HG03097 (cell line): Measurements from ENCODE around the gene SCAMP3.
"Not testable (repeated sequence)": the region's sequence is repeated elsewhere in the genome, so short reads cannot be mapped to it uniquely, and the experiment has no call there.

Experiments
- ATAC-seq: cut with Tn5 transposase; IDR thresholded peaks from one replicate; pipeline ENCODE4 v1.9.1; 2021; ENCODE audit not compliant: unreplicated experiment, low FRiP score

Gene SCAMP3

DNA sequence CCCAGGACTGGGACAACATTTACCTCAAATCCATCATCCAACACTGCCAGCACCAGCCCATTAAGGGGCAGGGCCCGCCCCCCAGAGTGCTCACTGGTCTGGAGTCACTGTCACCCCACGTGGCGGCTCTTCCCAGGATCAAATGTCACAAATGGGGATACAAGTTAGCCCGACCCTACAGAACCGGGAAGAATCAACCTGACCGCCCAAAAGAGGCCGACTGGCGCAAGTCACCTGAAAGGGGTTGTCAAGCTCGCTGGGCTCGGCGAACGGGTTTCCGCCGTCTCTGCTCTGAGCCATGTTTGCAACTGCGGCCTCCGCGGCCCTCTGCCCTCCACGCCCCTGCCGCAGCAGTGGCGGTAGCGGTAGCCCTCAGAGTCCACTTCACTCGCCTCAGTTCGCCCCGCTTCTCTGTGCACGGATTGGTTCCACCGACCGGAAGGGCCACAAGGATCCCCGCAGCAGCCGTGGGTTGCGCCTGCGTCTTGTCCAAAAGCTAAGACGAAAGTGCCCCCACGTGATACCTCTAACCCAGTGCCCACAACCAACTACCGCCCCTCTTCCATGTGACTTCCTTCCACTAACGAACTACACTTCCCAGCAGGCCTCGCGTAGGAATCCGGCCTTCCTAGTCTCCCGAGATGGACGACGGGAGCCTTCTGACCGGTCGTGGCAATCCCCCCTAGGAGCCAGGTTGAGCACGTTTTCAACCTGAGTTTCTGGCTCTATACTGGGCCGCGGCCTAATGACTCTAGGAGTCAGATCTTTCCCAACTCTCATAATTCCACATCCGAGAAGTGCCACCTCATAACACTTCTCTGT is at the start of gene SCAMP3:
Gene SCAMP3, minus strand, starts transcription at position 509 of the 822 bp plus-strand sequence. Its CDS starts 209 bp downstream, at position 300.
- peak; percentile 80 for ATAC-seq

DNA sequence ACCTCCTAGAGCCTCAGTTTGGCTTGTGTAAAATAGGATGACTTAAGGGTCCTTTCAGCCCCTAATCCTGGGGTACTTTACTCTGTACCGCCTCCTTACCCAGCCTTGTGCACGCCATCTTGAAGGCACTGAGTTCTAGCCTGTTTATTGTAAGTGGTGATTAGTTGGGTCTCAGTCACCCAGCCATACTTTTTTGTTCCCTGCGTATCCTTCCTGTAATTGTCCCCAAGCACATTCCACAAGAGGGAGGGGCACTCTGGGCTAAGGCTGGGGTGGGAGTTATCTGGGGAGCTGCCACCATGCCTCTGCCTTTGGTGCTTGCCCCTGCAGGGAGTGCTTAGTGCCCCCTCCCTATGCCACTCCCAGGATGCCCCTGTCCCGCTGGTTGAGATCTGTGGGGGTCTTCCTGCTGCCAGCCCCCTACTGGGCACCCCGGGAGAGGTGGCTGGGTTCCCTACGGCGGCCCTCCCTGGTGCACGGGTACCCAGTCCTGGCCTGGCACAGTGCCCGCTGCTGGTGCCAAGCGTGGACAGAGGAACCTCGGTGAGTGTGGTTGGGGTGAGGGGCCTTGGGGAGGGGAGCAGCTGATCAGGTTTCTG is 47.4 kb upstream of the SCAMP3 start:
- no peak for ATAC-seq

DNA sequence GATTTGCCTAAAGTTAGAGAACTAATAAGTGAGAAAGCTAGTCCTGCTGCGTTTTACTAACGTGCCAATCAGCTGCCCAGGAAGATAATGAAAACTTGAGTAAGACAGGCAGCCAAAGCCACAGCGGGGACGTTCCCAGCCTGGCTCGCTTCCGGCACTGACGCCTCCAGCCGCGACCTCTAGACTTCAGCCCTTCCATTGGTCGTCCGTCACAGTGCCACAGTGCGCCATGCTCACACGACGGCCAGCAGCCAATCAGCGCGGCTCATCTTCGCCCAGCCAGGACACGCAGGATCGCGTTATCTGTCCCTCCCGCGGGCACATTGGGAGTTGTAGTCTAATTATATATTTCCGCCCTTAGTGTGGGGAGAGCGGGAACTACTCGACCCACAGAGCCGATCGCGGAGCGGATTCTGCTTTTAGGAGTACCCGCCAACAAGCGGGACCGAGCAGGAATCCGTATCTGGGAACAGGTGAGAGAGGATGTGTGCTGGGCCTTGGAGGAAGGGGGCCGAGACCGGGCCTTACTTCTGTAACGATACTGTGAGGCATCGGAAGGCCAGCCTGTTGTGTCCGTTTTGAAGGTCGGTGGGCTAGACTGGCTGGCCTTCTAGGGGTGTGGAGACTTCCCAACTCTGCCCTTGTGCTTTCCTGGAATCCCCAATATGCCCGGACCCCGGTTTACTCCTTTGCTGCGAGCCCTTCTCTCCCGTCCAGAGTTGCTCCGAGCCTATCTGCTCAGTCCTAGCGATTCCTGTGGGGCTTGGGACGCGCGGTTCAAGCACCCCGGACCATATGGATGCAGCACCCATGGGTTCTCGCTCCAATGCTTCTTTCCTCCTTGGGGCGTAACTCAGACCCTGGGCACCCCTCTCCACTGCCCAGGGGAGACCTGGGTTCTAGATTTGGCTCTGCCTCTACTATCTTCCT is 46.6 kb upstream of the SCAMP3 start, which contains the start of gene FDPS:
Gene FDPS, plus strand, starts transcription at position 374 of the 930 bp plus-strand sequence. CDS start 924 bp downstream, outside the sequence.
- ATAC-seq, result peak; percentile 82

GRCh38 chr1:155307247-155307740 is 45.1 kb upstream of the SCAMP3 start:
- no peak for ATAC-seq

- ATAC-seq, result no peak
These were observed 43.8 kb upstream of the SCAMP3 start for GRCh38 chr1:155305881-155306391.

GRCh38 chr1:155304558-155305063 is 42.5 kb upstream of the SCAMP3 start:
- ATAC-seq, result no peak

GRCh38 chr1:155301342-155301841 is 39.2 kb upstream of the SCAMP3 start, which contains the start of gene PKLR:
Gene PKLR (minus strand): TSS chr1:155301438. CDS start chr1:155301395, 43 bp downstream.
- no peak for ATAC-seq

DNA sequence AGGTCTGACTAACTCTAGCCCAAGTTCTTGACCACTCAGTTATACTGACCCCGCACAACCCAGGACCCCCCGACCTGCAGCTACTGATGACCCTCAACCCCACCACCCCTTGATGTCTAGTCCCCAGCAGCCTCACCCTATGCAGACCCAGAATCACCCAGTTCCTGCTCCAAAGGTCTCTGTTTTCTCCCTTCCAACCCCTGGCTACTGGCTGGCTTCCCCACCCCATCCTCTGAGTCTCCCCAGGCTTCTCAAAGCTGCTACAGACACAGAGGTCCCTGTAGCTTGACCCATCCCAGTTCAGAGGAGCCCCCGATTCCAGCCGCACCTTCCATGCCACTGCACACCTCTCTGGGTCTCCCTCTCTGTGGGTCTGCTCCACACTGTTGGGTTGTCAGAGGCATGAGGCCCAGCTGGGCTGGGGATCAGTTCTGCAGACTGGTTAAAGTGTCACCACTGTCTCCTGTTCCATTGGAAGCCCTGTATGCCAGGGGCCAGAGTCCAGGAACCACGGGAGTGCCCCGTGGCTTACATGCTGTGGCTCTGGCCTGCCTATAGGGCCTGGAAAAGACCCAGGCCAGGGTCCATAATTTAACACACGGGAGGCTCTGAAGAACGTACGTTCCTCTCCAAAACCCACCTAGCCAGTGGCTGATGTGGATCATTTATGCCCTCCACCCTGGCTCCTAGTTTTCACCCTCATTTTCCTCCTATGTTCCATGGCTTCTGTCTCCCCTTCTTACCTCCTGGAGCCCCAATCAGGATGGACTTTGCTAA is 38.6 kb upstream of the SCAMP3 start:
- no peak for ATAC-seq

- ATAC-seq, result no peak
These were observed 37.9 kb upstream of the SCAMP3 start for GRCh38 chr1:155300024-155300423.

- ATAC-seq, result no peak
These were observed 35.2 kb upstream of the SCAMP3 start for GRCh38 chr1:155297384-155297783.

GRCh38 chr1:155296661-155297060 is 34.5 kb upstream of the SCAMP3 start:
- no peak for ATAC-seq

DNA sequence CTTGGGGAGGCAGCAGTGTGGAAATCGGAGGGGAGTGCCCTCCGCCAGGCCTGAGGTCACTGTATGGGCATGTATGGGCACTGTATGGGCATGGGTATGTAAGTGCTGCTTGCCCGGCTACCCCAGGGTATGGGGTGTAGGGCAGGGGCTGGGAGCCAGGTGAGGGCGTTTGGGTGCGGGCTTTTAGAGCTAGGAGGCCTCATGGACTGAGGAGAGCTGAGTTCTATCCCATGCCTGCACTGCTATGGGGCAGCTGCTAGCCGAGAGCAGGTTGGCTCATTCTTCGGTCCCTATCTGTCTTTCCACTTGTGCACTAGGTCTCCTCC is 33.7 kb upstream of the SCAMP3 start:
- no peak for ATAC-seq

DNA sequence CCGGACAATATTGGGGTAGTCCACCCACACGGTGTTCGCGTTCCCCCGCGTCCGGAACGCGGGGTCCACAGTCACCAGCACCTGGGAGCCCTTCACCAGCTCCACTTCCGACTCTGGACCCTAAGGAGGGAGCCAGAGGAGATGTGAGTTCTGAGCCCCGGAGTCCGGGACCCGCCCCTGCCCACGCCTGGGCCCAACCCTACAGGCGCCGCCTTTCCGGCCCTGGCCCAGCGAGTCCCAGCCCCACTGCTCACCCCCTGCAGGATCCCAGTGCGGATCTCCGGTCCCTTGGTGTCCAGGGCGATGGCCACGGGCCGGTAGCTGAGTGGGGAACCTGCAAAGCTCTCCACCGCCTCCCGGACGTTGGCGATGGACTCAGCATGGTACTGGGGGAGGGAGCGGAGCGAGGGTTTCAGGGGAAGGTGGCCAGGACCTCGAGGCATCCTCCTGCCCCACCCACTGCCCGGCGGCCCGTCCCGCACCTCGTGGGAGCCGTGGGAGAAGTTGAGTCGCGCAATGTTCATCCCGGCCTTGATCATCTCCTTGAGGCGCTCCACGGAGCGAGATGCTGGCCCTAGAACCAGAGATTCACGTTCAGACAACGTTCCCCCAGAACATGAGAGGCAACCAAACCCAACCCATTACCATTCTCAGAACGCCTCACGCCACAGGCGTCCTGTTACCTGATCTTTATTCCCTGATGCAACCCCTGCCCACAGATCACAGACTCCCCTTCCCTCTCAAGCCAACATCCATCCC is 33.2 kb upstream of the SCAMP3 start:
- no peak for ATAC-seq

DNA sequence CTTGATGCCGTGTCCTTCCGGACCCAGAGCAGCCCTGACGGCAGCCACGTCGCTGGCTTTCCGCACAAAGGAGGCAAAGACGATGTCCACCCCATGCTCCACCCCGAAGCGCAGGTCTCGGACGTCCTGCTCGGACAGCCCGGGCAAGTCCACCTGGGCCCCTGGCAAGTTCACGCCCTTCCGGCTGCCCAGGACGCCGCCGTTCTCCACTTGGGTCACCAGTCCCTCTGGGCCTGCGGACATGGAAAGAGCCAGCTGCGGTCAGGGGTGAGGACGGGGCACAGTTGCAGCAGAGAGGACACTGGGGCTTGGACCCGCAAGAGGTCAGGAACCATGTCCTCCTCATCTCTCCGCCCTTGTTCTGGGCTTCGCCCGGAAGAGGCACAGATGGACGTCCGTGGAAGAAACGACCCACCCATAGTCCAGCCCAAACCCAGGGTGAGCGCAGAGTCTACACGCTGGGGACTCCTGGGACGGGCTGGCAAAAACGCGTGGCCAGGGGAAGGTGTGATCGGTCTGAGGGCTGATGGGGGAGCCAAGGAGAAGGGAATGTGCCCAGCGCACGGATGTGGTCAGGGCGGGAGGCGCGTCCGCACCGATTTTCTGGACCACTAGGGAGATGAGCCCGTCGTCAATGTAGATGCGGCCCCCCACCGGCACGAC is 32.5 kb upstream of the SCAMP3 start:
- no peak for ATAC-seq

DNA sequence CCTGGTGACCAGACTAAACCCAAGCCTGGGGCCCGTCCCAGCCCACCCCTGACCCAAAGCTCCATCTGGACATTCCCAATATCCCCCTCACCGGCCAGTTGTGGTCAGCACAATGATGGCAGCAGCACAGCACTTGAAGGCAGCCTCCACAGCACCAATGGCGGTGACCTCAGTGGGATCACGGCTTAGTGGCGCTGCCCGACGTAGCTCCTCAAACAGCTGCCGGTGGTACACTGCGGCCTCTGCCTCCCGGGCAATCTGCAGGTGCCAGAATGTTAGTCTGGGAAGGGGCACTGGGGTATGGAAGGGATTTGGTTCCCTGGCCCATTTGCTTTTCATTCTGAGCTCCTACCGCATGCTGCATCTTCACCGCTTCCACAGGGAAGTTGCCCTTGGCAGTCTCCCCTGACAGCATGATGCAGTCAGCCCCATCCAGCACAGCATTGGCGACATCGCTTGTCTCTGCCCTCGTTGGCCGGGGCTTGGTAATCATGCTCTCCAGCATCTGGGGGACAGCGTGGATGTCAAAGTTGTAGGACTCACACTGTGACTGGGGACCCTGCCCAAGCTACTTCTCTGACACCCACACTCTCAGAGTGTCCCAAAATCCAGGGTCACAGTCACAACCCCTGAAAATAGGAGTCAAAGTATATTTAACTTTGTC is 31.1 kb upstream of the SCAMP3 start:
- ATAC-seq, result no peak

DNA sequence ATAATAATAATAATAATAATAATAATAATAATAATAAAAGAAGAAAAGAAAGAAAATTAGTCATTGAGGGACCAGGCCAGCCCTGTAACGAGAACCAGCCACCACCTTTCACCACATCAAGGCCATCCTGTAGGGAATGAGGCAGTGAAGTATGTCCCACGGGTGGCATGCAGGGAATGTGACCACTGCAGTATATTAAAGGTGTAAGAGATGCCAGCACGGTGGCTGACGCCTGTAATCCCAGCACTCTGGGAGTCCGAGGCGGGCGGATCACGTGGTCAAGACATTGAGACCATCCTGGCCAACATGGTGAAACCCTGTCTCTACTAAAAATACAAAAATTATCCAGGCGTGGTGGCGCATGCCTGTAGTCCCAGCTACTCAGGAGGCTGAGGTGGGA is 28.8 kb upstream of the SCAMP3 start:
- ATAC-seq, result not testable (repeated sequence)

DNA sequence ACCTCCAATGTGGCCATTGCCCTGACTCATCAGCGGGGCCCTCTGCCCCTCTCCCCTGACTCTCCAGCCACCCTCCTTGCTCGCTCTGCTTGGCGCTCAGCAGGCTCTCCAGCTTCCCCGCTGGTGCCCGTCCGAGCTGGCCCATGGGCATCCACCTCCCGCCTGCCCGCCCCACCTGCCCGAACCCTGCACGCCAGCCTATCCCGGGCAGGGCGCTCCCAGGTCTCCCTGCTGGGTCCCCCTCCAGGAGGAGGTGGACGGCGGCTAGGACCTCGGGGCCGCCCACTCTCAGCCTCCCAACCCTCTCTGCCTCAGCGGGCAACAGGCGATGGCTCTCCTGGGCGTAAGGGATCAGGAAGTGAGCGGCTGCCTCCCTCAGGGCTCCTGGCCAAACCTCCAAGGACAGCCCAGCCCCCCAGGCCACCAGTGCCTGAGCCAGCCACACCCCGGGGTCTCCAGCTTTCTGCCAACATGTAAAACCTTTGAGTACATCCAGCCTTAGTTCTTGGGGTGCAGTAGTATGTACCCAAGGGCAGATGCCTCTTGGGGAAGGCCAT is 25.9 kb upstream of the SCAMP3 start:
- no peak for ATAC-seq
